Neural progenitor cell (in vitro differentiated cells): ENCODE data around the gene MSI2.

Source experiments
- EZH2 ChIP-seq: fragments of 200-600 bp; sonication (generic); IDR thresholded peaks from 2 replicates; pipeline ENCODE4 v1.6.1; 2017; ENCODE audit warnings: antibody characterized with exemption, mild to moderate bottlenecking, moderate library complexity
- EZH2phosphoT487 ChIP-seq: fragments of 200-600 bp; sonication (generic); IDR thresholded peaks from 2 replicates; pipeline ENCODE4 v1.6.1; 2017; ENCODE audit warnings: antibody characterized with exemption
- TF ChIP-seq, protein P1 (sequence below): fragments of 200-600 bp; sonication (generic); IDR thresholded peaks from 2 replicates; pipeline ENCODE4 v1.5.1; 2017; ENCODE audit warnings: antibody characterized with exemption, mild to moderate bottlenecking

DNA sequence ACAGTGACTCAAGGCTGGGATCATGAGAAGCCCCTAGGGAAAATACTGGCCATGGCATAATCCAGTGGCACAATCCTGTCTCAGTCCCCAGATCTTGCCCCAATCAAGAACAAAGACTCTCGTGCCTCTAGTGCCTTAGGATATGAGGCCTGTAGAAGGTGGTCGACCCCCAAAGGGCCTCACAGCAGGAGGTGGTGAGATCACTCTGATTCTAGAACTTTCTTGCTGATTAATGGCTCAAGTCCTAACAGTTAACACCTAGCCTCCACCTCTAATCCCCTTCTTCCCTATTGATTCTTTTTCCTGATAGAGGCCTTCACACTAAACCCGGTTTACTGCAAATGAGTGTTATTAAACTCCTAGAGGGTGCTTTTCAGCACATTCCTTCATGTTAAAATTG, 312.0 kb downstream of the MSI2 start:
- TF ChIP-seq, protein P1, sequence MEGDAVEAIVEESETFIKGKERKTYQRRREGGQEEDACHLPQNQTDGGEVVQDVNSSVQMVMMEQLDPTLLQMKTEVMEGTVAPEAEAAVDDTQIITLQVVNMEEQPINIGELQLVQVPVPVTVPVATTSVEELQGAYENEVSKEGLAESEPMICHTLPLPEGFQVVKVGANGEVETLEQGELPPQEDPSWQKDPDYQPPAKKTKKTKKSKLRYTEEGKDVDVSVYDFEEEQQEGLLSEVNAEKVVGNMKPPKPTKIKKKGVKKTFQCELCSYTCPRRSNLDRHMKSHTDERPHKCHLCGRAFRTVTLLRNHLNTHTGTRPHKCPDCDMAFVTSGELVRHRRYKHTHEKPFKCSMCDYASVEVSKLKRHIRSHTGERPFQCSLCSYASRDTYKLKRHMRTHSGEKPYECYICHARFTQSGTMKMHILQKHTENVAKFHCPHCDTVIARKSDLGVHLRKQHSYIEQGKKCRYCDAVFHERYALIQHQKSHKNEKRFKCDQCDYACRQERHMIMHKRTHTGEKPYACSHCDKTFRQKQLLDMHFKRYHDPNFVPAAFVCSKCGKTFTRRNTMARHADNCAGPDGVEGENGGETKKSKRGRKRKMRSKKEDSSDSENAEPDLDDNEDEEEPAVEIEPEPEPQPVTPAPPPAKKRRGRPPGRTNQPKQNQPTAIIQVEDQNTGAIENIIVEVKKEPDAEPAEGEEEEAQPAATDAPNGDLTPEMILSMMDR = no peak
- no peak for TF ChIP-seq EZH2
- TF ChIP-seq EZH2phosphoT487 = no peak
